GM12878 (cell line): ENCODE results near the gene GTF2IRD1. TPM values are rescaled to one million over a fixed set of nuclear protein-coding genes. Genes with fewer than 3 reads are reported as not detected.

Experiments used
- ATAC-seq: fragments of 200-7000 bp; cut with Tn5 transposase; 3 replicates; pipeline ENCODE4 v1.9.1; 2020; ENCODE audit warnings: mild to moderate bottlenecking, moderate library complexity
- Bru-seq: library from RNA; stranded (reverse); fragments of 400-500 nt; gene quantifications from one replicate; lab custom pipeline; 2021; lab: Mats Ljungman, UMichigan
- BruChase-seq, 2 experiments: library from RNA; stranded (reverse); fragments of 400-500 nt; gene quantifications; one replicate each; lab custom pipeline; 2021; lab: Mats Ljungman, UMichigan
- BruUV-seq: library from RNA; stranded (reverse); fragments of 400-500 nt; replicated peaks from 2 replicates; lab custom pipeline; 2021; lab: Mats Ljungman, UMichigan
- CTCF ChIA-PET: fragments of 300-600 bp; sonication (Branson Sonifier 250); formaldehyde crosslinking; extraction: SDS; loops from one replicate; lab custom pipeline; 2021; ENCODE audit warnings: inconsistent platforms; lab: Yijun Ruan, JAX
- POLR2A ChIA-PET: fragments of 350-600 bp; formaldehyde crosslinking; extraction: SDS; loops from one replicate; lab custom pipeline; 2021; ENCODE audit warnings: inconsistent platforms; lab: Charles Lee
- RAD21 ChIA-PET: fragments of 300-600 bp; sonication (Branson Sonifier 250); formaldehyde crosslinking; loops from one replicate; lab custom pipeline; 2023; ENCODE audit warnings: antibody characterized with exemption; ENCODE audit not compliant: unreplicated experiment; lab: Charles Lee
- SMC1A ChIA-PET: fragments of 300-600 bp; sonication (Branson Sonifier 250); formaldehyde crosslinking; loops from one replicate; lab custom pipeline; 2023; ENCODE audit not compliant: unreplicated experiment, uncharacterized antibody; lab: Charles Lee
- DNase-seq: peaks from one replicate; pipeline ENCODE4 v3.0.0-alpha.2; 2011; ENCODE audit warnings: low read depth, low spot score
- FAIRE-seq: peaks from 3 replicates; lab custom pipeline; 2011; peaks lifted over from hg19 to GRCh38; lab: Jason Lieb, UNC
- H2AFZ ChIP-seq: 2 replicates; pipeline ENCODE4 v1.6.0; 2011; ENCODE audit warnings: low read depth, low read length, control low read depth; ENCODE audit not compliant: control insufficient read depth
- H3K27ac ChIP-seq: 2 replicates; pipeline ENCODE4 v1.5.1; 2011; ENCODE audit warnings: control low read depth; ENCODE audit not compliant: control insufficient read depth, insufficient read depth
- H3K27me3 ChIP-seq, 2 experiments: replicated peaks in 1 of 2; 2 replicates each; pipeline versions ENCODE4 v1.6.0 to v1.6.1; 2011; ENCODE audit warnings: low read length in 1 of 2; ENCODE audit not compliant: control insufficient read depth in 2 of 2, insufficient read depth in 2 of 2
- H3K36me3 ChIP-seq, 2 experiments: 2 replicates each; pipeline ENCODE4 v1.5.1; 2011; ENCODE audit warnings: low read length in 1 of 2; ENCODE audit not compliant: control insufficient read depth in 2 of 2, insufficient read depth in 2 of 2
- H3K4me1 ChIP-seq: 2 replicates; pipeline ENCODE4 v1.6.1; 2011; ENCODE audit warnings: mild to moderate bottlenecking, low read length, moderate library complexity, mixed read lengths; ENCODE audit not compliant: control insufficient read depth, insufficient read depth
- H3K4me2 ChIP-seq: 2 replicates; pipeline ENCODE4 v1.6.0; 2011; ENCODE audit warnings: control low read depth; ENCODE audit not compliant: control insufficient read depth, insufficient read depth
- H3K4me3 ChIP-seq: fragments of 200-600 bp; sonication (generic); 2 replicates; pipeline ENCODE4 v1.5.1; 2016
- H3K79me2 ChIP-seq: 2 replicates; pipeline ENCODE4 v1.6.0; 2011; ENCODE audit warnings: low read length; ENCODE audit not compliant: control insufficient read depth, insufficient read depth
- H3K9ac ChIP-seq: 2 replicates; pipeline ENCODE4 v1.8.0; 2011; ENCODE audit warnings: low read length, control low read depth, mixed read lengths; ENCODE audit not compliant: control insufficient read depth, insufficient read depth
- H3K9me3 ChIP-seq: replicated peaks from 3 replicates; pipeline ENCODE4 v1.5.1; 2011; ENCODE audit warnings: mild to moderate bottlenecking, low read length; ENCODE audit not compliant: control insufficient read depth, insufficient read depth
- H4K20me1 ChIP-seq: 2 replicates; pipeline ENCODE4 v1.6.0; 2011; ENCODE audit not compliant: control insufficient read depth, insufficient read depth
- ATF2 ChIP-seq: IDR thresholded peaks from 2 replicates; pipeline ENCODE4 v1.6.1; 2012; ENCODE audit warnings: low read length, inconsistent platforms
- GATAD2B ChIP-seq: fragments of 450-650 bp; conservative IDR thresholded peaks from 2 replicates; pipeline ENCODE4 v1.6.1; 2017; ENCODE audit warnings: low read depth, mild to moderate bottlenecking, moderate library complexity
- LARP7 ChIP-seq: fragments of 450-650 bp; IDR thresholded peaks from 2 replicates; pipeline ENCODE4 v1.6.1; 2017; ENCODE audit warnings: mild to moderate bottlenecking
- NR2F1 ChIP-seq: fragments of 450-650 bp; conservative IDR thresholded peaks from 2 replicates; pipeline ENCODE4 v1.6.1; 2017; ENCODE audit warnings: mild to moderate bottlenecking
- WGBS: methylation state at CpG from one replicate; pipeline ENCODE4 v1.1.6; 2016; ENCODE audit warnings: low lambda C conversion rate; ENCODE audit not compliant: insufficient replicate concordance, insufficient coverage; ENCODE audit errors: missing lambda C conversion rate; 5-methylcytosine and 5-hydroxymethylcytosine counted together
- in situ Hi-C: fragments of 300-500 bp; cut with MboI; formaldehyde crosslinking; loops from 9 replicates; pipeline ENCODE4 v1.14.3; 2018; ENCODE audit warnings: mixed read lengths
- intact Hi-C: fragments of 100-400 bp; cut with micrococcal nuclease; formaldehyde crosslinking; loops from one replicate; pipeline ENCODE4 v1.14.2; 2022; ENCODE audit not compliant: unreplicated experiment
- long read RNA-seq, 2 experiments: library from polyadenylated mRNA; unstranded; transcript quantifications; one replicate each; pipeline ENCODE4 v2.0.0, GENCODE V29; 2019 to 2020
- polyA minus RNA-seq, 3 experiments: library from RNA; depleted of rRNA, polyadenylated mRNA; stranded (reverse); fragments of >200 nt; gene quantifications; 2 replicates each; pipeline ENCODE4 v1.2.3, GENCODE V29; 2011
- polyA plus RNA-seq, 11 experiments: library from polyadenylated mRNA; depleted of rRNA in 4 of 11; unstranded in 6 of 11; stranded (reverse) in 5 of 11; fragments of >200 nt; fragmentation: Nextera tagmentation in 4 of 11; fragmentation: Illumina TruSeq in 1 of 11; extraction: Ambion mirVana in 4 of 11; extraction: Trizol in 1 of 11; gene quantifications; 1 replicate in 1 of 11; 2 replicates in 10 of 11; pipeline versions ENCODE4 v1.2.1 to v1.2.3, GENCODE V29; 2011 to 2016; ENCODE audit warnings: inconsistent platforms in 2 of 11, missing spikeins in 2 of 11, low read depth in 1 of 11
- total RNA-seq, 4 experiments: library from RNA; depleted of rRNA in 3 of 4; stranded (reverse); fragments of >200 nt in 3 of 4; fragmentation: Illumina TruSeq in 1 of 4; extraction: Trizol in 1 of 4; gene quantifications; 2 replicates each; pipeline versions ENCODE4 v1.2.1 to v1.2.3, GENCODE V29; 2013 to 2021

Gene GTF2IRD1
- total RNA-seq (2013; cell fraction: nucleolus; rRNA removed): 13.7 and 14.4 TPM in 2 replicates
- total RNA-seq (2014; rRNA removed) (0.65 and 0.96 TPM in 2 replicates), total RNA-seq (2014; rRNA removed; fragmentation: Illumina TruSeq; extraction: Trizol) (0.98 and 1.0 TPM in 2 replicates), total RNA-seq (2021) (2.6 and 3.0 TPM in 2 replicates), polyA plus RNA-seq (2011; rRNA removed) (1.3 and 2.0 TPM in 2 replicates), polyA plus RNA-seq (2014; fragmentation: Illumina TruSeq; extraction: Trizol) (1.9 and 2.8 TPM in 2 replicates), polyA plus RNA-seq (2014; fragmentation: Nextera tagmentation; extraction: Ambion mirVana) (1 to 10 TPM in 1 of 2 experiments, under 1 TPM in 1; 0.48 to 1.8 TPM), polyA plus RNA-seq (2014; rRNA removed) (1.6 and 3.3 TPM in 2 replicates), polyA plus RNA-seq (2016; fragmentation: Nextera tagmentation; extraction: Ambion mirVana) (under 1 TPM; 0.57 to 0.62 TPM), polyA minus RNA-seq (2011; rRNA and poly(A)+ RNA removed) (0.59 and 2.0 TPM in 2 replicates), Bru-seq, nascent RNA (percentile 43 among the genes with signal in this experiment), BruChase-seq, experiment 1, labeled RNA remaining after a 6-hour chase (percentile 45 among the genes with signal in this experiment), BruChase-seq, experiment 2, labeled RNA remaining after a 2-hour chase (percentile 46 among the genes with signal in this experiment)
- polyA plus RNA-seq (2011; ENCODE audit: low read depth): 0.60 TPM
- polyA plus RNA-seq (2011; cell fraction: cytosol; rRNA removed): 1.4 and 1.6 TPM in 2 replicates
- 1.6 TPM in 2 replicates for polyA plus RNA-seq (2011; cell fraction: nucleus; rRNA removed)
- polyA plus RNA-seq (2012): 2.2 and 2.6 TPM in 2 replicates
- 0.94 and 1.5 TPM in 2 replicates for polyA minus RNA-seq (2011; cell fraction: cytosol; rRNA and poly(A)+ RNA removed)
- polyA minus RNA-seq (2011; cell fraction: nucleus; rRNA and poly(A)+ RNA removed): 1.2 and 2.0 TPM in 2 replicates
- long read RNA-seq, experiment 1: 0 reads
- long read RNA-seq, experiment 2, partial matches to known transcripts: 1 of 1 reads
- long read RNA-seq, experiment 2, other reads (novel, unspliced or antisense): 0 of 1 reads

DNA sequence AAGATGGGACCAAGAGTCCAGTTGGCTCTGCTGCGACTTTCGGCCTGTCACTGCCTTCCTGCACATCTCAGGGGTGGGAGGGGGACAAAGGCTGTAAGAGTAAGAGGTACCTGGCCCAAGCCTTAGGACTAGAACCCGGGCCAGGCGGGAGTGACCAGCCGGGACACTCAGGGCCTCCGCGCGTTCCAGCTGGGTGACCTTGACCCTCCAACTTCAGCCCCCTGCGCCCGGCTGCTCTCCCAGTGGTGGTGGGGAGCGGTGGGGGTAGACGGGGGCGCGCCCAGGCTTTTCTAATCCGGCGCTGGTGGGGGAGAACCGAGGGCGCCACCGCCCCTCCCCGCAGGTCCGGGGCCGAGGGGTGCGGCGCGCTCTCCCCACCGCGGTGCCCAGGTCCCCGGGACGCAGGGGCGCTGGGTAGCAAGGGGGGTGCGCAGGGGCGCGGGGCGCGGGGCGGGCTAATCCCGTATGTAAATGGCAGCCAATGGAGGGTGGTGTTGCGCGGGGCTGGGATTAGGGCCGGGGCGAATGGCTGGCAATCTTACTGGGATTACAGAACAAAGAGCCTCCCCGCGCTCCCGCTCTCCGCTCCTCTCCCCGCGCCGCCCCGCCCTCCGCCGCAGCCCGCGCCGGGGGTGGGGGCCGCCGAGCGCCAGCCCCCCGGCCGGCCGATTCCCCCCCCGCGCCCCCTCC is at the start of gene GTF2IRD1:
GTF2IRD1 (plus strand) TSS at position 585 of the 690 bp plus-strand sequence. CDS start 54,175 bp downstream, outside the sequence.
- intact Hi-C loops: loop anchor here (10.0 kb wide), 1 partner anchor 211 kb away; no protein-coding TSS in a partner anchor
- WGBS: 3% methylated on average over 33 of the region's 62 CpGs
- ATAC-seq (peak; percentile 55), DNase-seq (no peak), FAIRE-seq (no peak)
- Histone ChIP-seq H2AFZ (no peak within 1 kb of the TSS; the same call in 1 of the 2 replicates), H3K9ac (no peak within 1 kb of the TSS), H3K4me1 (peaks cover 5% of the 10 kb centered on the region), H3K27me3 (no peaks in the 10 kb centered on the region), H3K79me2 (no peaks in the 10 kb centered on the region), H3K27ac (no peak within 1 kb of the TSS), H3K4me3 (peak within 1 kb of the TSS; percentile 41; the same call in 1 of the 2 replicates), H3K36me3 (no peaks in the 10 kb centered on the region), H3K9me3 (no peaks in the 10 kb centered on the region; the same call in 2 of the 3 replicates), H4K20me1 (peaks cover 2% of the 10 kb centered on the region; the same call in 1 of the 2 replicates), H3K4me2 (peak within 1 kb of the TSS; percentile 42; the same call in 1 of the 2 replicates)
- RAD21 ChIA-PET: no interaction called here
- BruUV-seq: no TSS peak
- SMC1A ChIA-PET: no interaction called here
- CTCF ChIA-PET: interaction anchor here (7.4 kb wide), 1 partner anchor 113 kb away, joined by 61 read pairs; no protein-coding TSS in a partner anchor
- TF ChIP-seq ATF2: no peak
- TF ChIP-seq NR2F1: peak; percentile 38
- 0 out of 2 replicates have a peak, but pooled peaks have one; percentile 20 for TF ChIP-seq GATAD2B
- TF ChIP-seq LARP7: peak; percentile 47; the same call in 1 of the 2 replicates
- POLR2A ChIA-PET: no interaction called here
- in situ Hi-C loops: no loop called here
